Neural cell (in vitro differentiated cells): ENCODE measurements around the gene TSPEAR. TPM values are rescaled to one million over a fixed set of nuclear protein-coding genes. Genes with fewer than 3 reads are reported as not detected.

Experiments used
- H2AFZ ChIP-seq: fragments of 200-600, 300-800 bp; sonication (generic), shearing (Covaris generic); 2 replicates; pipeline ENCODE4 v1.6.0; 2014; ENCODE audit warnings: low read depth, mild to moderate bottlenecking, antibody characterized with exemption, low read length, moderate library complexity
- H3F3A ChIP-seq: fragments of 200-600 bp; shearing (Covaris generic); 2 replicates; pipeline ENCODE4 v1.6.1; 2016; ENCODE audit warnings: mild to moderate bottlenecking, moderate library complexity, mixed read lengths, antibody characterized with exemption, low read length; ENCODE audit not compliant: insufficient read depth, poor library complexity, severe bottlenecking
- H3K27ac ChIP-seq: fragments of 200-600, 300-800 bp; sonication (generic), shearing (Covaris generic); 2 replicates; pipeline ENCODE4 v1.5.1; 2014; ENCODE audit warnings: mild to moderate bottlenecking, low read length, moderate library complexity
- H3K27me3 ChIP-seq: fragments of 300-800, 200-600 bp; sonication (generic), shearing (Covaris generic); 2 replicates; pipeline ENCODE4 v1.6.0; 2014; ENCODE audit warnings: mild to moderate bottlenecking, low read depth, low read length, moderate library complexity; ENCODE audit not compliant: insufficient read depth
- H3K36me3 ChIP-seq: fragments of 300-800, 200-600 bp; sonication (generic), shearing (Covaris generic); 2 replicates; pipeline ENCODE4 v1.5.1; 2014; ENCODE audit warnings: mild to moderate bottlenecking, antibody characterized with exemption, low read length, moderate library complexity; ENCODE audit not compliant: insufficient read depth
- H3K4me2 ChIP-seq: fragments of 300-800, 200-600 bp; sonication (generic), shearing (Covaris generic); 2 replicates; pipeline ENCODE4 v1.6.0; 2014; ENCODE audit warnings: mild to moderate bottlenecking, low read length
- H3K4me3 ChIP-seq: fragments of 300-800, 200-600 bp; sonication (generic), shearing (Covaris generic); 2 replicates; pipeline ENCODE4 v1.5.1; 2014; ENCODE audit warnings: mild to moderate bottlenecking, low read length, moderate library complexity
- H3K79me2 ChIP-seq: fragments of 200-600 bp; shearing (Covaris generic); replicated peaks from 2 replicates; pipeline ENCODE4 v1.6.0; 2014; ENCODE audit warnings: mild to moderate bottlenecking, low read length, moderate library complexity; ENCODE audit not compliant: insufficient read depth
- H3K9ac ChIP-seq: fragments of 300-800, 200-600 bp; sonication (generic), shearing (Covaris generic); 2 replicates; pipeline ENCODE4 v1.6.1; 2016; ENCODE audit warnings: mild to moderate bottlenecking, low read length, mixed read lengths
- H3K9me2 ChIP-seq: fragments of 200-600 bp; shearing (Covaris generic); 2 replicates; pipeline ENCODE4 v1.6.1; 2016; ENCODE audit warnings: mild to moderate bottlenecking, low read length, mixed read lengths; ENCODE audit not compliant: insufficient read depth
- H3K9me3 ChIP-seq: fragments of 200-600, 300-800 bp; sonication (generic), shearing (Covaris generic); 2 replicates; pipeline ENCODE4 v1.6.1; 2016; ENCODE audit warnings: mild to moderate bottlenecking, mixed run types, low read length, moderate library complexity, mixed read lengths
- H4K20me1 ChIP-seq: fragments of 200-600 bp; shearing (Covaris generic); 2 replicates; pipeline ENCODE4 v1.6.1; 2016; ENCODE audit warnings: mild to moderate bottlenecking, mixed run types; ENCODE audit not compliant: insufficient read depth
- EZH2 ChIP-seq: fragments of 200-600, 300-800 bp; shearing (Covaris generic), sonication (generic); IDR thresholded peaks from 2 replicates; pipeline ENCODE4 v1.6.1; 2014; ENCODE audit warnings: antibody characterized with exemption, low read length, borderline replicate concordance, mild to moderate bottlenecking; ENCODE audit not compliant: insufficient read depth, poor library complexity, severe bottlenecking
- MXI1 ChIP-seq: fragments of 450-650 bp; conservative IDR thresholded peaks from 2 replicates; pipeline ENCODE4 v1.6.1; 2014; ENCODE audit warnings: antibody characterized with exemption, mild to moderate bottlenecking; ENCODE audit not compliant: poor library complexity, severe bottlenecking
- POLR2AphosphoS5 ChIP-seq: IDR thresholded peaks from 2 replicates; pipeline ENCODE4 v1.6.1; 2012
- RAD21 ChIP-seq: fragments of 450-650 bp; conservative IDR thresholded peaks from 2 replicates; pipeline ENCODE4 v1.6.1; 2014; ENCODE audit warnings: antibody characterized with exemption, mild to moderate bottlenecking, moderate library complexity
- SMC3 ChIP-seq: fragments of 450-650 bp; conservative IDR thresholded peaks from 2 replicates; pipeline ENCODE4 v1.6.1; 2014; ENCODE audit warnings: antibody characterized with exemption, mild to moderate bottlenecking, moderate library complexity; ENCODE audit not compliant: poor library complexity
- TAF1 ChIP-seq: IDR thresholded peaks from 2 replicates; pipeline ENCODE4 v1.6.1; 2012; ENCODE audit warnings: low read depth
- polyA plus RNA-seq: library from polyadenylated mRNA; depleted of rRNA; stranded (reverse); fragments of >200 nt; gene quantifications from 2 replicates; pipeline ENCODE4 v1.2.3, GENCODE V29; 2014
- TF ChIP-seq, protein P1 (sequence below): fragments of 450-650 bp; IDR thresholded peaks from 2 replicates; pipeline ENCODE4 v1.5.1; 2014; ENCODE audit warnings: antibody characterized with exemption, mild to moderate bottlenecking, moderate library complexity; ENCODE audit not compliant: poor library complexity, severe bottlenecking
- TF ChIP-seq, protein P2 (sequence below): IDR thresholded peaks from 2 replicates; pipeline ENCODE4 v1.6.1; 2012; ENCODE audit warnings: borderline replicate concordance

TSPEAR gene
- polyA plus RNA-seq, 1 donor from 2014 or later, result 0.19 TPM

DNA sequence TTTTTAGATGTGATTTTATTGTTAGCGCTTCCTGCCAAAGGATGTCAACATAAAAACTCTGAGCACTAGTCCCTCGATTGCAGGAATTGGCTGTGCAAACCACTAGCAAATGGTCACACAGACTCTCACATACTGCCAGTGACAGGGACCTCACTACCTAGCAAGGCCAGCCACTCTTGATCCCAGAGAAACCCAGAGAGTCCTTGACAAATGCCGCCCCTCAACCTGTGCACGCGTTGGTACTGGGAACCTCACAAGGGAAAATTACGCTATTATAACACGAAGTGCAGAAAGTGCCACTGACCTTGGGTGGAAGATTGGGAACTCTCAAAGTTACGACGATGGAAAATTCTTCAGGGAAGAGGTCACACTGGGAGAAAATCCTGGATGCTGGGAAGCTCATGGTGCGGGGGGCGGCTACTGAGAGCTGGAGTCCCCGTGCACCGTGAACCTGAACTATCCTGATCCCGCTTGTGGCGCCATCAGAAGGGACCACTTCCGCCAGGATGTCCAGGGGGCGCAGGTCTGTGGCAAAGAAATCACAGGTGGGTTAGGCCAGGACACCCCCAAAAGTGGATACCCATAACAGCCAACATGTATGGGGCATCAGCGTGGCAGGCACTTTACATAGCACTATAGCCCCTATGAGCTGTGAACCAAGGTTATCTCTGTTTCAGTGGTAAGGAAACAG lies 143.7 kb downstream of the TSPEAR start:
- peaks cover 10% of the 10 kb centered on the region for H3K9me3 ChIP-seq
- TF ChIP-seq, protein P1, sequence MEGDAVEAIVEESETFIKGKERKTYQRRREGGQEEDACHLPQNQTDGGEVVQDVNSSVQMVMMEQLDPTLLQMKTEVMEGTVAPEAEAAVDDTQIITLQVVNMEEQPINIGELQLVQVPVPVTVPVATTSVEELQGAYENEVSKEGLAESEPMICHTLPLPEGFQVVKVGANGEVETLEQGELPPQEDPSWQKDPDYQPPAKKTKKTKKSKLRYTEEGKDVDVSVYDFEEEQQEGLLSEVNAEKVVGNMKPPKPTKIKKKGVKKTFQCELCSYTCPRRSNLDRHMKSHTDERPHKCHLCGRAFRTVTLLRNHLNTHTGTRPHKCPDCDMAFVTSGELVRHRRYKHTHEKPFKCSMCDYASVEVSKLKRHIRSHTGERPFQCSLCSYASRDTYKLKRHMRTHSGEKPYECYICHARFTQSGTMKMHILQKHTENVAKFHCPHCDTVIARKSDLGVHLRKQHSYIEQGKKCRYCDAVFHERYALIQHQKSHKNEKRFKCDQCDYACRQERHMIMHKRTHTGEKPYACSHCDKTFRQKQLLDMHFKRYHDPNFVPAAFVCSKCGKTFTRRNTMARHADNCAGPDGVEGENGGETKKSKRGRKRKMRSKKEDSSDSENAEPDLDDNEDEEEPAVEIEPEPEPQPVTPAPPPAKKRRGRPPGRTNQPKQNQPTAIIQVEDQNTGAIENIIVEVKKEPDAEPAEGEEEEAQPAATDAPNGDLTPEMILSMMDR, result no peak
- no peak for TF ChIP-seq MXI1
- no peaks in the 10 kb centered on the region for H3K79me2 ChIP-seq
- no peak overlapping the region for H3K4me3 ChIP-seq
- H3F3A ChIP-seq, result no peaks in the 10 kb centered on the region
- no peaks in the 10 kb centered on the region for H4K20me1 ChIP-seq
- H2AFZ ChIP-seq, result no peak overlapping the region
- no peak overlapping the region for H3K9ac ChIP-seq
- H3K9me2 ChIP-seq, result no peaks in the 10 kb centered on the region
- H3K4me2 ChIP-seq, result no peak overlapping the region
- H3K36me3 ChIP-seq, result no peaks in the 10 kb centered on the region
- H3K27ac ChIP-seq, result no peak overlapping the region
- H3K27me3 ChIP-seq, result no peaks in the 10 kb centered on the region

DNA sequence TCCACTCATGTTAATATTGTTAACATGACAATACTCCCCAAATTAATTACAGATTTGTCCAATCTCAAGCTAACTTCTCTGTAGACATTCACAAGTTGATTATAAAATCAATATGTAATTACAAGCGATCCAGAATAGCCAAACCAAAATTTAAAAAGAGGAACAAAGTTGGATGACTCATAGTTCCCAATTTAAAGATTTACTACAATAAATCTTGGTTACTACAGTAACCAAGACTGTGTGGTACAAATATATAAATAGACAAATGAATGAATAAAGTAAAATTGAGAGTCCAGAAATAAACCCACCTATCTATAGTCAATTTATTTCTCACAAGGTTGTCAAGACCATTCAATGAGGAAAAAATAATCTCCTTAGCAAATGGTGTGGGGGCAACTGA lies 145.0 kb downstream of the TSPEAR start:
- TF ChIP-seq TAF1 (no peak), RAD21 (no peak), POLR2AphosphoS5 (no peak), SMC3 (no peak), EZH2 (no peak), MXI1 (no peak)
- TF ChIP-seq, protein P1, result no peak
- TF ChIP-seq, protein P2, sequence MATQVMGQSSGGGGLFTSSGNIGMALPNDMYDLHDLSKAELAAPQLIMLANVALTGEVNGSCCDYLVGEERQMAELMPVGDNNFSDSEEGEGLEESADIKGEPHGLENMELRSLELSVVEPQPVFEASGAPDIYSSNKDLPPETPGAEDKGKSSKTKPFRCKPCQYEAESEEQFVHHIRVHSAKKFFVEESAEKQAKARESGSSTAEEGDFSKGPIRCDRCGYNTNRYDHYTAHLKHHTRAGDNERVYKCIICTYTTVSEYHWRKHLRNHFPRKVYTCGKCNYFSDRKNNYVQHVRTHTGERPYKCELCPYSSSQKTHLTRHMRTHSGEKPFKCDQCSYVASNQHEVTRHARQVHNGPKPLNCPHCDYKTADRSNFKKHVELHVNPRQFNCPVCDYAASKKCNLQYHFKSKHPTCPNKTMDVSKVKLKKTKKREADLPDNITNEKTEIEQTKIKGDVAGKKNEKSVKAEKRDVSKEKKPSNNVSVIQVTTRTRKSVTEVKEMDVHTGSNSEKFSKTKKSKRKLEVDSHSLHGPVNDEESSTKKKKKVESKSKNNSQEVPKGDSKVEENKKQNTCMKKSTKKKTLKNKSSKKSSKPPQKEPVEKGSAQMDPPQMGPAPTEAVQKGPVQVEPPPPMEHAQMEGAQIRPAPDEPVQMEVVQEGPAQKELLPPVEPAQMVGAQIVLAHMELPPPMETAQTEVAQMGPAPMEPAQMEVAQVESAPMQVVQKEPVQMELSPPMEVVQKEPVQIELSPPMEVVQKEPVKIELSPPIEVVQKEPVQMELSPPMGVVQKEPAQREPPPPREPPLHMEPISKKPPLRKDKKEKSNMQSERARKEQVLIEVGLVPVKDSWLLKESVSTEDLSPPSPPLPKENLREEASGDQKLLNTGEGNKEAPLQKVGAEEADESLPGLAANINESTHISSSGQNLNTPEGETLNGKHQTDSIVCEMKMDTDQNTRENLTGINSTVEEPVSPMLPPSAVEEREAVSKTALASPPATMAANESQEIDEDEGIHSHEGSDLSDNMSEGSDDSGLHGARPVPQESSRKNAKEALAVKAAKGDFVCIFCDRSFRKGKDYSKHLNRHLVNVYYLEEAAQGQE, result no peak
- H3K9ac ChIP-seq, result no peak overlapping the region
- H3K27me3 ChIP-seq, result no peaks in the 10 kb centered on the region
- H3K27ac ChIP-seq, result no peak overlapping the region
- H2AFZ ChIP-seq, result no peak overlapping the region
- peaks cover 9% of the 10 kb centered on the region for H3K9me3 ChIP-seq
- H3F3A ChIP-seq, result no peaks in the 10 kb centered on the region
- no peaks in the 10 kb centered on the region for H3K36me3 ChIP-seq
- no peaks in the 10 kb centered on the region for H3K9me2 ChIP-seq
- no peaks in the 10 kb centered on the region for H4K20me1 ChIP-seq
- no peak overlapping the region for H3K4me2 ChIP-seq
- no peak overlapping the region for H3K4me3 ChIP-seq
- H3K79me2 ChIP-seq, result no peaks in the 10 kb centered on the region
